Neural cell (in vitro differentiated cells): ENCODE measurements around the gene CCR6. TPM values are rescaled to one million over a fixed set of nuclear protein-coding genes. Genes with fewer than 3 reads are reported as not detected.
"Not testable (repeated sequence)": the region's sequence is repeated elsewhere in the genome, so short reads cannot be mapped to it uniquely, and the experiment has no call there.

ENCODE experiments used
- H2AFZ ChIP-seq: fragments of 200-600, 300-800 bp; sonication (generic), shearing (Covaris generic); 2 replicates; pipeline ENCODE4 v1.6.0; 2014; ENCODE audit warnings: low read depth, mild to moderate bottlenecking, antibody characterized with exemption, low read length, moderate library complexity
- H3F3A ChIP-seq: fragments of 200-600 bp; shearing (Covaris generic); 2 replicates; pipeline ENCODE4 v1.6.1; 2016; ENCODE audit warnings: mild to moderate bottlenecking, moderate library complexity, mixed read lengths, antibody characterized with exemption, low read length; ENCODE audit not compliant: insufficient read depth, poor library complexity, severe bottlenecking
- H3K27ac ChIP-seq: fragments of 200-600, 300-800 bp; sonication (generic), shearing (Covaris generic); 2 replicates; pipeline ENCODE4 v1.5.1; 2014; ENCODE audit warnings: mild to moderate bottlenecking, low read length, moderate library complexity
- H3K27me3 ChIP-seq: fragments of 300-800, 200-600 bp; sonication (generic), shearing (Covaris generic); 2 replicates; pipeline ENCODE4 v1.6.0; 2014; ENCODE audit warnings: mild to moderate bottlenecking, low read depth, low read length, moderate library complexity; ENCODE audit not compliant: insufficient read depth
- H3K36me3 ChIP-seq: fragments of 300-800, 200-600 bp; sonication (generic), shearing (Covaris generic); 2 replicates; pipeline ENCODE4 v1.5.1; 2014; ENCODE audit warnings: mild to moderate bottlenecking, antibody characterized with exemption, low read length, moderate library complexity; ENCODE audit not compliant: insufficient read depth
- H3K4me2 ChIP-seq: fragments of 300-800, 200-600 bp; sonication (generic), shearing (Covaris generic); 2 replicates; pipeline ENCODE4 v1.6.0; 2014; ENCODE audit warnings: mild to moderate bottlenecking, low read length
- H3K4me3 ChIP-seq: fragments of 300-800, 200-600 bp; sonication (generic), shearing (Covaris generic); 2 replicates; pipeline ENCODE4 v1.5.1; 2014; ENCODE audit warnings: mild to moderate bottlenecking, low read length, moderate library complexity
- H3K79me2 ChIP-seq: fragments of 200-600 bp; shearing (Covaris generic); replicated peaks from 2 replicates; pipeline ENCODE4 v1.6.0; 2014; ENCODE audit warnings: mild to moderate bottlenecking, low read length, moderate library complexity; ENCODE audit not compliant: insufficient read depth
- H3K9ac ChIP-seq: fragments of 300-800, 200-600 bp; sonication (generic), shearing (Covaris generic); 2 replicates; pipeline ENCODE4 v1.6.1; 2016; ENCODE audit warnings: mild to moderate bottlenecking, low read length, mixed read lengths
- H3K9me2 ChIP-seq: fragments of 200-600 bp; shearing (Covaris generic); 2 replicates; pipeline ENCODE4 v1.6.1; 2016; ENCODE audit warnings: mild to moderate bottlenecking, low read length, mixed read lengths; ENCODE audit not compliant: insufficient read depth
- H3K9me3 ChIP-seq: fragments of 200-600, 300-800 bp; sonication (generic), shearing (Covaris generic); 2 replicates; pipeline ENCODE4 v1.6.1; 2016; ENCODE audit warnings: mild to moderate bottlenecking, mixed run types, low read length, moderate library complexity, mixed read lengths
- H4K20me1 ChIP-seq: fragments of 200-600 bp; shearing (Covaris generic); 2 replicates; pipeline ENCODE4 v1.6.1; 2016; ENCODE audit warnings: mild to moderate bottlenecking, mixed run types; ENCODE audit not compliant: insufficient read depth
- polyA plus RNA-seq: library from polyadenylated mRNA; depleted of rRNA; stranded (reverse); fragments of >200 nt; gene quantifications from 2 replicates; pipeline ENCODE4 v1.2.3, GENCODE V29; 2014

Gene CCR6
- polyA plus RNA-seq, 1 donor from 2014 or later, result not detected

GRCh38 chr6:167169867-167170266 is 47.0 kb downstream of the CCR6 start:
- not testable (repeated sequence) for H3K9me3 ChIP-seq, H3K4me3 ChIP-seq, H3K9me2 ChIP-seq, H3K4me2 ChIP-seq, H4K20me1 ChIP-seq, H3K36me3 ChIP-seq, H3K79me2 ChIP-seq, H3K27me3 ChIP-seq, H2AFZ ChIP-seq, H3K9ac ChIP-seq, H3F3A ChIP-seq, H3K27ac ChIP-seq

- not testable (repeated sequence) for H3K9me3 ChIP-seq, H4K20me1 ChIP-seq, H3K79me2 ChIP-seq, H3K27ac ChIP-seq, H2AFZ ChIP-seq, H3K4me3 ChIP-seq, H3F3A ChIP-seq, H3K4me2 ChIP-seq, H3K9ac ChIP-seq, H3K9me2 ChIP-seq, H3K27me3 ChIP-seq, H3K36me3 ChIP-seq
These were observed 48.4 kb downstream of the CCR6 start for GRCh38 chr6:167171300-167171699.

GRCh38 chr6:167172011-167172410 is 49.1 kb downstream of the CCR6 start:
- not testable (repeated sequence) for H3K79me2 ChIP-seq, H3K9me2 ChIP-seq, H3K27me3 ChIP-seq, H4K20me1 ChIP-seq, H3K36me3 ChIP-seq, H3K9ac ChIP-seq, H3K4me2 ChIP-seq, H3K4me3 ChIP-seq, H3K9me3 ChIP-seq, H3K27ac ChIP-seq, H3F3A ChIP-seq, H2AFZ ChIP-seq

GRCh38 chr6:167177271-167177670 is 54.4 kb downstream of the CCR6 start:
- H3K9me2 ChIP-seq, H3K27ac ChIP-seq, H2AFZ ChIP-seq, H3K9me3 ChIP-seq, H3F3A ChIP-seq, H4K20me1 ChIP-seq, H3K27me3 ChIP-seq, H3K79me2 ChIP-seq, H3K4me2 ChIP-seq, H3K4me3 ChIP-seq, H3K36me3 ChIP-seq, H3K9ac ChIP-seq: not testable (repeated sequence)

- H3K79me2 ChIP-seq, H3K36me3 ChIP-seq, H3K4me2 ChIP-seq, H2AFZ ChIP-seq, H4K20me1 ChIP-seq, H3K9me3 ChIP-seq, H3K27me3 ChIP-seq, H3F3A ChIP-seq, H3K9ac ChIP-seq, H3K27ac ChIP-seq, H3K4me3 ChIP-seq, H3K9me2 ChIP-seq: not testable (repeated sequence)
These were observed 56.2 kb downstream of the CCR6 start for GRCh38 chr6:167178896-167179655.

GRCh38 chr6:167180086-167180485 is 57.2 kb downstream of the CCR6 start:
- not testable (repeated sequence) for H2AFZ ChIP-seq, H3K9me2 ChIP-seq, H3K4me3 ChIP-seq, H4K20me1 ChIP-seq, H3K4me2 ChIP-seq, H3K9me3 ChIP-seq, H3K27ac ChIP-seq, H3F3A ChIP-seq, H3K79me2 ChIP-seq, H3K27me3 ChIP-seq, H3K36me3 ChIP-seq, H3K9ac ChIP-seq

- not testable (repeated sequence) for H3K27ac ChIP-seq, H4K20me1 ChIP-seq, H3K36me3 ChIP-seq, H3K4me2 ChIP-seq, H3K9ac ChIP-seq, H3K9me2 ChIP-seq, H3F3A ChIP-seq, H3K9me3 ChIP-seq, H3K79me2 ChIP-seq, H3K27me3 ChIP-seq, H2AFZ ChIP-seq, H3K4me3 ChIP-seq
These were observed 58.5 kb downstream of the CCR6 start for GRCh38 chr6:167181351-167181750.
